GM23338 (cell line): ENCODE measurements around the gene CCR6. TPM values are rescaled to one million over a fixed set of nuclear protein-coding genes. Genes with fewer than 3 reads are reported as not detected.
A peak's percentile ranks its signal among the peaks of the same experiment; 100 is the strongest.

ENCODE experiments used
- ATAC-seq: fragments of 200-7000 bp; cut with Tn5 transposase; 3 replicates; pipeline ENCODE4 v1.9.1; 2020
- DNase-seq: peaks from one replicate; pipeline ENCODE4 v3.0.0-alpha.2; 2015; ENCODE audit warnings: low spot score
- H2AFZ ChIP-seq: fragments of 200-600 bp; sonication (generic); 2 replicates; pipeline ENCODE4 v1.8.0; 2016; ENCODE audit warnings: antibody characterized with exemption, mild to moderate bottlenecking, moderate library complexity
- H3F3A ChIP-seq: fragments of 200-600 bp; sonication (generic); replicated peaks from 2 replicates; pipeline ENCODE4 v1.8.0; 2017; ENCODE audit warnings: antibody characterized with exemption, mixed run types, low read depth
- H3K27ac ChIP-seq: fragments of 200-600 bp; sonication (generic); 2 replicates; pipeline ENCODE4 v1.6.1; 2016; ENCODE audit warnings: low read depth
- H3K27me3 ChIP-seq: fragments of 200-600 bp; sonication (generic); 2 replicates; pipeline ENCODE4 v1.8.0; 2016; ENCODE audit warnings: mild to moderate bottlenecking, mixed run types, moderate library complexity; ENCODE audit not compliant: insufficient read depth
- H3K36me3 ChIP-seq: fragments of 200-600 bp; sonication (generic); 2 replicates; pipeline ENCODE4 v1.8.0; 2016; ENCODE audit warnings: mild to moderate bottlenecking; ENCODE audit not compliant: insufficient read depth
- H3K4me1 ChIP-seq: fragments of 200-600 bp; sonication (generic); 2 replicates; pipeline ENCODE4 v1.8.0; 2016; ENCODE audit warnings: mild to moderate bottlenecking, moderate library complexity; ENCODE audit not compliant: insufficient read depth
- H3K4me2 ChIP-seq: fragments of 200-600 bp; sonication (generic); 2 replicates; pipeline ENCODE4 v1.7.1; 2017; ENCODE audit warnings: mixed run types
- H3K4me3 ChIP-seq: fragments of 200-600 bp; sonication (generic); 2 replicates; pipeline ENCODE4 v1.6.1; 2016; ENCODE audit warnings: mixed run types
- H3K79me2 ChIP-seq: fragments of 200-600 bp; sonication (generic); replicated peaks from 2 replicates; pipeline ENCODE4 v1.8.0; 2017; ENCODE audit warnings: mild to moderate bottlenecking; ENCODE audit not compliant: insufficient read depth
- H3K9me2 ChIP-seq: fragments of 200-600 bp; sonication (generic); 2 replicates; pipeline ENCODE4 v1.8.0; 2017; ENCODE audit not compliant: insufficient read depth
- H4K20me1 ChIP-seq: fragments of 200-600 bp; sonication (generic); replicated peaks from 2 replicates; pipeline ENCODE4 v1.8.0; 2017; ENCODE audit warnings: mild to moderate bottlenecking; ENCODE audit not compliant: insufficient read depth
- H3K27ac Mint-ChIP-seq: 2 replicates; pipeline ENCODE4 v1.8.0; 2020; ENCODE audit warnings: inconsistent platforms, mild to moderate bottlenecking, moderate library complexity, mixed read lengths
- H3K27me3 Mint-ChIP-seq: 3 replicates; pipeline ENCODE4 v1.8.0; 2022; ENCODE audit warnings: low read depth, mild to moderate bottlenecking, moderate library complexity, mixed read lengths, inconsistent platforms; ENCODE audit not compliant: insufficient read depth, poor library complexity
- H3K36me3 Mint-ChIP-seq: 3 replicates; pipeline ENCODE4 v1.8.0; 2021; ENCODE audit warnings: low read depth, mild to moderate bottlenecking, inconsistent platforms, moderate library complexity, mixed read lengths
- H3K4me1 Mint-ChIP-seq: 3 replicates; pipeline ENCODE4 v1.8.0; 2020; ENCODE audit warnings: mild to moderate bottlenecking, inconsistent platforms, mixed read lengths
- H3K4me3 Mint-ChIP-seq: 3 replicates; pipeline ENCODE4 v1.8.0; 2021; ENCODE audit warnings: moderate library complexity, mild to moderate bottlenecking, inconsistent platforms, mixed read lengths
- H3K9me3 Mint-ChIP-seq: 3 replicates; pipeline ENCODE4 v1.8.0; 2020; ENCODE audit warnings: moderate library complexity, mild to moderate bottlenecking, inconsistent platforms, mixed read lengths
- CTCF ChIP-seq, 2 experiments: fragments of 200-600 bp in 1 of 2; sonication (generic) in 1 of 2; conservative IDR thresholded peaks; 2 replicates each; pipeline versions ENCODE4 v1.5.1 to v1.6.1; 2016 to 2017; ENCODE audit warnings: antibody characterized with exemption in 2 of 2, low read depth in 2 of 2, mild to moderate bottlenecking in 2 of 2, moderate library complexity in 1 of 2
- EZH2 ChIP-seq: fragments of 200-600 bp; sonication (generic); IDR thresholded peaks from one replicate; pipeline ENCODE4 v1.8.0; 2017; ENCODE audit warnings: antibody characterized with exemption, mild to moderate bottlenecking, low read depth; ENCODE audit not compliant: unreplicated experiment
- EZH2phosphoT487 ChIP-seq: fragments of 200-600 bp; sonication (generic); IDR thresholded peaks from one replicate; pipeline ENCODE4 v1.8.1; 2018; ENCODE audit warnings: antibody characterized with exemption; ENCODE audit not compliant: unreplicated experiment
- POLR2AphosphoS5 ChIP-seq: IDR thresholded peaks from 2 replicates; pipeline ENCODE4 v1.6.1; 2016; ENCODE audit warnings: antibody characterized with exemption, low read depth
- STAT1 ChIP-seq: IDR thresholded peaks from one replicate; pipeline ENCODE4 v1.6.1; 2016; ENCODE audit warnings: antibody characterized with exemption; ENCODE audit not compliant: unreplicated experiment
- ZNF331 ChIP-seq: fragments of 250-450 bp; sonication (Bioruptor Pico); IDR thresholded peaks from 2 replicates; pipeline ENCODE4 v1.5.0; 2020; ENCODE audit warnings: low read depth, mild to moderate bottlenecking, moderate library complexity
- ZNF462 ChIP-seq: fragments of 250-450 bp; sonication (Bioruptor Pico); IDR thresholded peaks from 2 replicates; pipeline ENCODE4 v1.5.0; 2020; ENCODE audit warnings: mild to moderate bottlenecking, moderate library complexity
- polyA plus RNA-seq: library from polyadenylated mRNA; unstranded; fragments of >200 nt; fragmentation: Nextera tagmentation; extraction: Ambion mirVana; gene quantifications from 2 replicates; pipeline ENCODE4 v1.2.1, GENCODE V29; 2016
- total RNA-seq: library from RNA; depleted of rRNA; stranded (reverse); fragments of >200 nt; shearing (Covaris generic); gene quantifications from 2 replicates; pipeline ENCODE4 v1.2.3, GENCODE V29; 2014

CCR6 gene
- total and polyA plus RNA-seq, 2 experiments from 2014 or later, result not detected

GRCh38 chr6:167154895-167155294, 32.0 kb downstream of the CCR6 start (continued):
- TF ChIP-seq ZNF462 (CRISPR knock-in tag) (no peak), POLR2AphosphoS5 (no peak)

DNA sequence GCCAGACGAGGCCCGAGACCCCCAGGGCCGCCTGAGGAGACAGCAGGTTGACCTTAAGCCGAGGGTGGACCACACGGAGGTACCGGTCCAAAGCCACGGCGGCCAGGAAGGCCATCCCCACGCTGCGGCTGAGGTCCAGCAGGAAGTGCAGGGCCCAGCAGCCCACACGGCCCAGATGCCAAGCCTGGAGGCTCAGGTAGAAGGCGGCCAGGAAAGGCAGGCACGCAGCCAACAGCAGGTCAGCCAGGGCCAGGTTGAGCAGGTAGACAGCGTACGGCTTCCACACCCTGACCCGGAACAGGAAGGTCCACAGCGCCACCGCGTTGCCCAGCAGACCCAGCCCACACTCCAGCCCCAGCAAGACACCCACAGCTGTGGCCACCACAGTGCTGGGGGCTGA, 34.5 kb downstream of the CCR6 start:
- H3K27me3 ChIP-seq, result no peaks in the 10 kb centered on the region
- H3K4me3 ChIP-seq, result no peak overlapping the region
- H3K27ac Mint-ChIP-seq, result no peak overlapping the region
- H3K36me3 Mint-ChIP-seq, result peaks cover 15% of the 10 kb centered on the region; the same call in 2 of the 3 replicates
- H3K4me2 ChIP-seq, result no peak overlapping the region
- peaks cover 34% of the 10 kb centered on the region for H3K9me2 ChIP-seq
- peak overlapping the region; percentile 10; the same call in 1 of the 2 replicates for H2AFZ ChIP-seq
- peaks cover 5% of the 10 kb centered on the region; the same call in 1 of the 3 replicates for H3K9me3 Mint-ChIP-seq
- H3K4me1 ChIP-seq, result peaks cover 5% of the 10 kb centered on the region
- ATAC-seq (no peak), DNase-seq (no peak)
- no peaks in the 10 kb centered on the region for H3K36me3 ChIP-seq
- H3F3A ChIP-seq, result peaks cover 7% of the 10 kb centered on the region
- H3K27me3 Mint-ChIP-seq, result peaks cover 9% of the 10 kb centered on the region
- H3K4me3 Mint-ChIP-seq, result no peak overlapping the region
- no peaks in the 10 kb centered on the region for H3K79me2 ChIP-seq
- peaks cover 24% of the 10 kb centered on the region for H3K4me1 Mint-ChIP-seq
- no peaks in the 10 kb centered on the region for H4K20me1 ChIP-seq
- no peak overlapping the region for H3K27ac ChIP-seq
- TF ChIP-seq CTCF (conservative IDR thresholded peaks at IDR 0.05; ENCODE audit: low read depth in 2 of 2) (no peak), STAT1 (no peak), EZH2 (no peak), ZNF462 (CRISPR knock-in tag) (no peak), ZNF331 (CRISPR knock-in tag) (no peak), EZH2phosphoT487 (no peak)
